ENCODE measurements around the gene CCDC102A. TPM values are rescaled to one million over a fixed set of nuclear protein-coding genes. Genes with fewer than 3 reads are reported as not detected.

The CCDC102A gene
- polyA plus RNA-seq, 1 experiment = 7.1 TPM

DNA sequence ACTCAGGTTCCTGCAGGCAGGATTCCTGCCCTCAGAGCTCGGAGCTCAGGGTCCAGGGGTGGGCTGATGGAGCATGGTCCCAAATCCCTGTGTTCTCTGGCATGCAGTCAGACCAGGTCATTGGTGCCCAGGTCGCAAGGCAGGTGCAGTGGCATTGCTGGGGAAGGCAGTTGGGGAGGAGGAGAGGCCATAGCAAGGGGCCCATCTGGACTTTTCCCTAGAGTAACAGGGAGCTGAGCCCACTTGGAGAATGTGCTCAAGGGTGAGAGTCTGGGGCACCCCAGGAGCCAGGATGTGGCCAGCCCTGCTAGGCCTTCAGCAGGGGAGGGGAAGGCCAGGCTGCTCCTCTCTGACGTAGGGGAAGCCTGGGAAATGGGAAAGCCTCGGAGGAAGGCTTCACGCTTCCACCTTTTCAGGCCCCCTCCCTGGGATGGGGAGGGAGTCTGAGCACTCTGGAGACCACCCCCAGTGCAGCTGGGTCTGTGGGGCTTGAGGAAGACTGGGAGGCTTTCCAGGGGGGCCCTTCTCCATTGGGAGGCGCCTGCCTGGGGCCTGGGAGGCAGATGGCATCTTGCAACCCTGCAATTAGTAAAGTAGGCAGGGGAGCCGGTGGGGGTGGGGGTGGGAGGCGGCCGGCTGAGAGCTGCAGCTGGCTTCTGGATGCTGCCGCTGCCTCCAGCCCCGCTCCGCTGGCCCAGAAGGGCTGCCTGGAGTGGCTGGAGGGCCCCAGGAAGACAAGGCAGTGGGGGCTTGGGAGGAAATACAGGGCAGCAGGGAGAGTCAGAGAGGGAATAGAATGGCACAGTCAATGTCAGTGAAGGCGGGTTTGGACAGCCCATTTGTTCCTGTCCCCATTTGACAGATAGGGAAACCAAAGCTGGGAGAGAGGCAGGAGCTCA, 29.0 kb downstream of the CCDC102A start:
- CTCF ChIA-PET = interaction anchor here (3.9 kb wide), 1 partner anchor 12 kb away, joined by 26 read pairs; no protein-coding TSS in a partner anchor
- no peak for DNase-seq (ENCODE audit: low read depth, low spot score)

DNA sequence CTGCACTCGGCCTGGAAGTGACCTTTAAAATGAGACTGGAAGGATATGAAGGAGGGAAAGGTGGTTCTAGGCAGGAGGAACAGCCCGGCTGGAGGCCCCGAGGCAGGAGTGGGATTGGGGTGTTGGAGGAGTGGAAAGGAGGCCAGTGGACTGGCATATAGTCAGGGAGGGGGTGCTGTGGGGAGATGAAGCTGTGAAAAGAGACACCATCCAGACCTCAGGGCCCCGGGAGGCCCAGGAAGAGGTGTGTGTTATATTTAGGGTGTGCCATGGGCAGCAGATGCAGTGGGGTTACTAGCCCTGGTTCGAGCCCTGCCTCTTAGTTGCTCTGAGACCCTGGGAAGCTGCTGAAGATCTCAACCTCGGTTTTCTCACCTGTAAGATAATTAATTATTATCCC, 31.2 kb downstream of the CCDC102A start:
- TF ChIP-seq, protein P1, sequence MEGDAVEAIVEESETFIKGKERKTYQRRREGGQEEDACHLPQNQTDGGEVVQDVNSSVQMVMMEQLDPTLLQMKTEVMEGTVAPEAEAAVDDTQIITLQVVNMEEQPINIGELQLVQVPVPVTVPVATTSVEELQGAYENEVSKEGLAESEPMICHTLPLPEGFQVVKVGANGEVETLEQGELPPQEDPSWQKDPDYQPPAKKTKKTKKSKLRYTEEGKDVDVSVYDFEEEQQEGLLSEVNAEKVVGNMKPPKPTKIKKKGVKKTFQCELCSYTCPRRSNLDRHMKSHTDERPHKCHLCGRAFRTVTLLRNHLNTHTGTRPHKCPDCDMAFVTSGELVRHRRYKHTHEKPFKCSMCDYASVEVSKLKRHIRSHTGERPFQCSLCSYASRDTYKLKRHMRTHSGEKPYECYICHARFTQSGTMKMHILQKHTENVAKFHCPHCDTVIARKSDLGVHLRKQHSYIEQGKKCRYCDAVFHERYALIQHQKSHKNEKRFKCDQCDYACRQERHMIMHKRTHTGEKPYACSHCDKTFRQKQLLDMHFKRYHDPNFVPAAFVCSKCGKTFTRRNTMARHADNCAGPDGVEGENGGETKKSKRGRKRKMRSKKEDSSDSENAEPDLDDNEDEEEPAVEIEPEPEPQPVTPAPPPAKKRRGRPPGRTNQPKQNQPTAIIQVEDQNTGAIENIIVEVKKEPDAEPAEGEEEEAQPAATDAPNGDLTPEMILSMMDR (IDR thresholded peaks at IDR 0.05; ENCODE audit: low read depth, low read length) = no peak
- Histone ChIP-seq H3K27ac (ENCODE audit: low read depth, low read length) (no peak overlapping the region), H3K9me3 (ENCODE audit: control insufficient read depth, insufficient read depth, low read length) (no peaks in the 10 kb centered on the region), H3K4me3 (ENCODE audit: low read depth, low read length) (no peak overlapping the region), H3K27me3 (ENCODE audit: control insufficient read depth, insufficient read depth, low read length) (peaks cover 62% of the 10 kb centered on the region)
- POLR2A ChIA-PET = interaction anchor here (0.7 kb wide), 1 partner anchor 94 kb away, joined by 4 read pairs; no protein-coding TSS in a partner anchor
- CTCF ChIA-PET = interaction anchor here (0.5 to 2.7 kb wide), 3 partner anchors 12 to 18 kb away, joined by 3 to 15 read pairs (median 5); no protein-coding TSS in a partner anchor
- no peak for DNase-seq (ENCODE audit: low read depth, low spot score)

More for the DNA sequence above, 29.0 kb downstream of the CCDC102A start:
- Histone ChIP-seq H3K4me3 (ENCODE audit: low read depth, low read length) (no peak overlapping the region), H3K27me3 (ENCODE audit: control insufficient read depth, insufficient read depth, low read length) (peaks cover 53% of the 10 kb centered on the region), H3K9me3 (ENCODE audit: control insufficient read depth, insufficient read depth, low read length) (no peaks in the 10 kb centered on the region), H3K27ac (ENCODE audit: low read depth, low read length) (no peak overlapping the region)
- POLR2A ChIA-PET = no interaction called here
- TF ChIP-seq, protein P1 (IDR thresholded peaks at IDR 0.05; ENCODE audit: low read depth, low read length) = no peak

DNA sequence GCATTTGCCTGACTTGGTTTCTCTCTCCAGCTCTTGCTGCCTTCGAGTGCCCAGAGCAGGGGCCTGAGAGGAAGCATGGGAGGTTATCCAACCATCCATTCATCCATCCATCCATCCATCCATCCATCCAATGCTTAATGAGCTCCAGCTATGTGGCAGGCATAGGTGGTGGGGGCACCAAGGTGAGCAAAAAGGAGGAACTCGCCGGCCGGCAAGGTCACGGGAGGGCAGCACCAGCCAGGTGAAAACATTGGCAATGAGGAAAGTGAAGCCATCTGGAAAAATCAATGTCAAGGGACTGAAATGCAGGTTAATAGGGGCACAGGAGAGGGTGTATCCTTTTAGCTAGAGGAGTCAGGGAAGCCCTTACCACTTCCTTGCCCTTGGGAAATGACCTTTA, 31.9 kb downstream of the CCDC102A start:
- Histone ChIP-seq H3K27ac (ENCODE audit: low read depth, low read length) (no peak overlapping the region), H3K9me3 (ENCODE audit: control insufficient read depth, insufficient read depth, low read length) (no peaks in the 10 kb centered on the region)
- POLR2A ChIA-PET = interaction anchor here (0.7 kb wide), 1 partner anchor 94 kb away, joined by 4 read pairs; no protein-coding TSS in a partner anchor

DNA sequence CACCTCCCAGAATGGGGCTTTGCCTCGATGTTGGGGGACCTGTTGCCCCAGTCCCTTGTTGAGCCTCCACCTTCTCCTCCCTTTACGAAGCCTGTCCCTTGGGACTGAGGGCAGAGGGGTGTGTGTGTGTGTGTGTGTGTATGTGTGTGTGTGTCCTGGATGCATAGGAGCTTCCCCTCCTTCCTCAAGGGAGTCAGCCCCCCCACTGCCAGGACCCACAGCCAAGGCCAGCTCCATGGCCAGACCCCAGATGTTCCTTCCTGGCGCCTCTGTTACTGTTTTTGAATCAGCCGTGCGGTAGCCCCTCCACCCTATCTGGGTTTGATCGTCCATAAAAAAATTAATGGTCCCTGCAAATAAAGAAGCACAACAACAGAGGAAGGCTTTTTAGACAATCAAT, 32.4 kb downstream of the CCDC102A start:
- Histone ChIP-seq H3K27ac (ENCODE audit: low read depth, low read length) (no peak overlapping the region), H3K9me3 (ENCODE audit: control insufficient read depth, insufficient read depth, low read length) (no peaks in the 10 kb centered on the region), H3K4me3 (ENCODE audit: low read depth, low read length) (no peak overlapping the region), H3K27me3 (ENCODE audit: control insufficient read depth, insufficient read depth, low read length) (peaks cover 62% of the 10 kb centered on the region)
- DNase-seq (ENCODE audit: low read depth, low spot score) = no peak
- ChIA-PET POLR2A (no interaction called here), CTCF (interaction anchor here (2.7 kb wide), 1 partner anchor 16 kb away, joined by 15 read pairs; no protein-coding TSS in a partner anchor)
- TF ChIP-seq, protein P1 (IDR thresholded peaks at IDR 0.05; ENCODE audit: low read depth, low read length) = no peak

More for the DNA sequence above, 31.9 kb downstream of the CCDC102A start:
- Histone ChIP-seq H3K4me3 (ENCODE audit: low read depth, low read length) (no peak overlapping the region), H3K27me3 (ENCODE audit: control insufficient read depth, insufficient read depth, low read length) (peaks cover 60% of the 10 kb centered on the region)
- TF ChIP-seq, protein P1 (IDR thresholded peaks at IDR 0.05; ENCODE audit: low read depth, low read length) = no peak
- CTCF ChIA-PET = interaction anchor here (1.0 to 2.7 kb wide), 2 partner anchors 12 to 16 kb away, joined by 5 to 15 read pairs; no protein-coding TSS in a partner anchor
- DNase-seq (ENCODE audit: low read depth, low spot score) = no peak

DNA sequence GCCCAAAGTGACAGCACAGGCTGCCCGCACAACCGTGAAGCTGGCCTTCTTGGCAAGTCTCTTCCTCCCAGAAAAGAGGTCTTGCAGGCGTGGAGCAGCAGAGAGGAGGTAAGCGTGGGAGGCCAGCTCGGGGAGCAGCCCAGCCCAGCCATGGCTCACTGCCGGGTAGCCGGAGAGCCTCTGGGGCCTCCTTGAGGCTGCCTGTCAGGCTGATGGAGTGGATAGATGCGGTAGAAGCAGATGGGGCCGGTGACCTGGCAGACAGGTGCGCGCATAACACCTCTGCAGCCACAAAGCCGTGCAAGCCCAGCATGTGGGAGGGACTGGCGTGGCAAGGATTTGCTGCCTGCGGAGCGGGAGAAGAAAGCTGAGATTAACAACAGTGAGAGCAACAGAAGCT, 33.0 kb downstream of the CCDC102A start:
- DNase-seq (ENCODE audit: low read depth, low spot score) = no peak
- CTCF ChIA-PET = interaction anchor here (2.7 kb wide), 1 partner anchor 17 kb away, joined by 15 read pairs; no protein-coding TSS in a partner anchor
- H3K27me3 ChIP-seq (ENCODE audit: control insufficient read depth, insufficient read depth, low read length) = peaks cover 60% of the 10 kb centered on the region
- POLR2A ChIA-PET = no interaction called here
- TF ChIP-seq, protein P1 (IDR thresholded peaks at IDR 0.05; ENCODE audit: low read depth, low read length) = no peak
- no peak overlapping the region for H3K4me3 ChIP-seq (ENCODE audit: low read depth, low read length)
- no peak overlapping the region for H3K27ac ChIP-seq (ENCODE audit: low read depth, low read length)
- no peaks in the 10 kb centered on the region for H3K9me3 ChIP-seq (ENCODE audit: control insufficient read depth, insufficient read depth, low read length)
